ENCODE results near the gene PDE4B. TPM values are rescaled to one million over a fixed set of nuclear protein-coding genes. Genes with fewer than 3 reads are reported as not detected.

PDE4B gene
- polyA plus RNA-seq, 2 of the 4 experiments (the other 2 are of a cell fraction) = 20.2 to 56.8 TPM

GRCh38 chr1:66381621-66382275 is 589.1 kb downstream of the PDE4B start:
- FAIRE-seq = no peak
- ATAC-seq = no peak
- H3K4me2 ChIP-seq = no peak overlapping the region
- POLR2A ChIA-PET = no interaction called here
- no peak for DNase-seq (ENCODE audit: low read depth in 1 of 2, low spot score in 1 of 2)
- H3K4me3 ChIP-seq = no peak overlapping the region
- peaks cover 15% of the 10 kb centered on the region; the same call in 1 of the 3 replicates for H3K9me3 ChIP-seq
- no peak overlapping the region for H3K27ac ChIP-seq
- 92% methylated on average over 9 of the region's 9 CpGs for WGBS (ENCODE audit: missing lambda C conversion rate)
- no peaks in the 10 kb centered on the region for H3K4me1 ChIP-seq
- TF ChIP-seq EHMT2 (IDR thresholded peaks at IDR 0.05; ENCODE audit: low read depth) (no peak), NFE2L2 (conservative IDR thresholded peaks at IDR 0.05; ENCODE audit: low read length) (no peak), CBX2 (IDR thresholded peaks at IDR 0.05; ENCODE audit: borderline replicate concordance, low read depth) (no peak), TP53 (CRISPR knock-in tag; IDR thresholded peaks at IDR 0.05) (no peak), KDM1A (IDR thresholded peaks at IDR 0.05; ENCODE audit: low read depth) (no peak), RAD21 (conservative IDR thresholded peaks at IDR 0.05 in 1 of 2, IDR thresholded peaks at IDR 0.05 in 1 of 2) (no peak)
- CTCF ChIA-PET = interaction anchor here (1.4 kb wide), 1 partner anchor 12 kb away, joined by 3 read pairs; no protein-coding TSS in a partner anchor

GRCh38 chr1:66383168-66383567 is 590.5 kb downstream of the PDE4B start:
- DNase-seq (ENCODE audit: low read depth in 1 of 2, low spot score in 1 of 2) (no peak), FAIRE-seq (no peak), ATAC-seq (no peak)
- ChIA-PET CTCF (no interaction called here), POLR2A (no interaction called here)
- Histone ChIP-seq H3K27ac (peak overlapping the region; percentile 40 to 73; a peak in 3 of 6 replicates), H3K4me3 (no peak overlapping the region), H3K4me1 (no peaks in the 10 kb centered on the region), H3K9me3 (peaks cover 18% of the 10 kb centered on the region; the same call in 1 of the 3 replicates), H3K4me2 (no peak overlapping the region)
- TF ChIP-seq ZSCAN20 (CRISPR knock-in tag; IDR thresholded peaks at IDR 0.05) = no peak
- peak; percentile 96 for TF ChIP-seq MAFK (IDR thresholded peaks at IDR 0.05; ENCODE audit: partially characterized antibody)
- no peak for TF ChIP-seq ZNF302 (CRISPR knock-in tag; IDR thresholded peaks at IDR 0.05)
- no peak for TF ChIP-seq SMC3 (IDR thresholded peaks at IDR 0.05)
- TF ChIP-seq NFE2L2 (conservative IDR thresholded peaks at IDR 0.05; ENCODE audit: low read length) = peak; percentile 95
- no peak for TF ChIP-seq EP300 (IDR thresholded peaks at IDR 0.05)
- no peak for TF ChIP-seq CBX2 (IDR thresholded peaks at IDR 0.05; ENCODE audit: borderline replicate concordance, low read depth)
- WGBS (ENCODE audit: missing lambda C conversion rate) = 77% methylated on average over 5 of the region's 5 CpGs

GRCh38 chr1:66383611-66384010 is 590.9 kb downstream of the PDE4B start:
- TF ChIP-seq RARB (CRISPR knock-in tag; IDR thresholded peaks at IDR 0.05) (no peak), ZC3H11A (IDR thresholded peaks at IDR 0.05) (no peak), JUNB (IDR thresholded peaks at IDR 0.05) (no peak)
- FAIRE-seq (no peak), DNase-seq (ENCODE audit: low read depth in 1 of 2, low spot score in 1 of 2) (no peak), ATAC-seq (no peak)
- peaks cover 18% of the 10 kb centered on the region; the same call in 1 of the 3 replicates for H3K9me3 ChIP-seq
- ChIA-PET CTCF (no interaction called here), POLR2A (no interaction called here)
- peak overlapping the region; percentile 40 to 73; a peak in 3 of 6 replicates for H3K27ac ChIP-seq
- no peaks in the 10 kb centered on the region for H3K4me1 ChIP-seq
- 95% methylated on average over 1 of the region's 1 CpG for WGBS (ENCODE audit: missing lambda C conversion rate)
- no peak overlapping the region for H3K4me3 ChIP-seq
- H3K4me2 ChIP-seq = no peak overlapping the region

DNA sequence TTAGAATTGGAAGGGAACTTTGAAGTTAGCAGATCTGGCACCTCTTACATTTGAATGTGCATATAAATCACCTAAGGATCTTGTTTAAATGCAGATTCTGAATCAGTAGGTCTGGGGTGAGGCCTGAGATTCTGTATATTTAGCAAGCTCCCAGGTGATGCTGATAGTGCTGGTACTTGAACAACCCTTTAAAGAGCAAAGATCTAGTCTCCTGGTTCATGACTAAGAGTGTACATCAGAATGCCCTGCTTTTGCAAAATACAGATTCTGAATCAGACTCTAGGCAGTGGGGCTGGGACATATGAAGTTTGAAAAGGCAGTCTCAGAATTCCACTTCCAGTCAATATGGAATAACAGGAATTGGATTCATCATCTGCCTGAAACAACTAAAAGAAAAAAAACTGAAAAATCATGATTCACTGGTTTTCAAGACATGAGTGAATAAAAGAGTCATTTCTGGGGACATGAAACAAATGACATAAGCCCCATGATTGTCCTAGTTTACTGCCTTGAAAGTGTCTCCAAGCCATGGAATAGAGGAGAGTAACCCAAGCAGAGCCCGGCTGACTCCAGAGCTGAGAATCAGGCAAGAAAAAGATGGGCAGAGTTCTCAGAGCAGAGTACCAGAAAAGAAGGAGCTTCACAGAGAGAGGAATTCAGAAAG is 591.7 kb downstream of the PDE4B start:
- ChIA-PET CTCF (no interaction called here), POLR2A (no interaction called here)
- Histone ChIP-seq H3K4me3 (no peak overlapping the region), H3K4me1 (no peaks in the 10 kb centered on the region), H3K4me2 (no peak overlapping the region), H3K9me3 (peaks cover 18% of the 10 kb centered on the region; the same call in 1 of the 3 replicates), H3K27ac (no peak overlapping the region)
- FAIRE-seq (no peak), ATAC-seq (no peak), DNase-seq (ENCODE audit: low read depth in 1 of 2, low spot score in 1 of 2) (no peak)
- TF ChIP-seq POLR2A (IDR thresholded peaks at IDR 0.05; ENCODE audit: low read length) (no peak), FOXS1 (CRISPR knock-in tag; IDR thresholded peaks at IDR 0.05) (no peak), HOXB5 (CRISPR knock-in tag; IDR thresholded peaks at IDR 0.05) (no peak), RCOR1 (IDR thresholded peaks at IDR 0.05; ENCODE audit: low read depth, low read length) (no peak), HEYL (CRISPR knock-in tag; IDR thresholded peaks at IDR 0.05) (no peak), CBX2 (IDR thresholded peaks at IDR 0.05; ENCODE audit: borderline replicate concordance, low read depth) (no peak), BCL3 (IDR thresholded peaks at IDR 0.05) (no peak), PBX3 (IDR thresholded peaks at IDR 0.05) (no peak)
- TF ChIP-seq, protein P1, sequence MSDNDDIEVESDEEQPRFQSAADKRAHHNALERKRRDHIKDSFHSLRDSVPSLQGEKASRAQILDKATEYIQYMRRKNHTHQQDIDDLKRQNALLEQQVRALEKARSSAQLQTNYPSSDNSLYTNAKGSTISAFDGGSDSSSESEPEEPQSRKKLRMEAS (IDR thresholded peaks at IDR 0.05) = no peak
- 88% methylated on average over 1 of the region's 1 CpG for WGBS (ENCODE audit: missing lambda C conversion rate)

Measured in A549 (cell line).